HEK293T (cell line): Measurements from ENCODE around the gene MRPL38.

ENCODE experiments used
- BHLHE40 ChIP-seq: fragments of 450-650 bp; IDR thresholded peaks from 2 replicates; pipeline ENCODE4 v1.6.1; 2016; ENCODE audit warnings: mild to moderate bottlenecking, moderate library complexity, borderline replicate concordance
- NFRKB ChIP-seq: fragments of 450-650 bp; IDR thresholded peaks from 2 replicates; pipeline ENCODE4 v1.6.1; 2016; ENCODE audit warnings: mild to moderate bottlenecking, moderate library complexity

GRCh38 chr17:75898791-75899190 lies 5.9 kb downstream of the MRPL38 start:
- TF ChIP-seq NFRKB (no peak), BHLHE40 (no peak)
